ENCODE results near the gene SVIP. TPM values are rescaled to one million over a fixed set of nuclear protein-coding genes. Genes with fewer than 3 reads are reported as not detected.
A peak's percentile ranks its signal among the peaks of the same experiment; 100 is the strongest.

Gene SVIP
- total RNA-seq, 1 donor from 2014 or later = 15.9 TPM

DNA sequence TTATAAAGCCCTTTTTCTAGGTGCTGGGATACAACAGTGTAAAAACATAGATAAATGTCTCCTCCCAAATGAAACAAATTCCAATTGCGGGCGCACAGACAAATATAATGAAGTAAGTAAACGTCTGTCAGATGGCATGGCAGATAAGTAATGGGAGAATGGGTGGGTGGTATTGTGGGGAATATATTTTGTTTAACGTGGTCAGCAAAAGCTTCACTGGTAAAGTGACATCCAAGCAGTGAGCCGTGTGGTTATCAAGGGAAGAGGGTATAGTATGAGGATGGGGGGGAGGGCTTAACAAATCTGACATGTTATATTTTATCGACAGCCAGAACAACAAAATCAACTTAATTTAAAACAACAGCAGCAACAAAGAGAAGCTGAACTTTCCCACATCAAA is 1.2 kb downstream of the SVIP start:
- peak overlapping the region; percentile 98 for H3K4me3 ChIP-seq (ENCODE audit: insufficient read depth, low read depth, low read length)
- no peak for DNase-seq (ENCODE audit: low read depth)

DNA sequence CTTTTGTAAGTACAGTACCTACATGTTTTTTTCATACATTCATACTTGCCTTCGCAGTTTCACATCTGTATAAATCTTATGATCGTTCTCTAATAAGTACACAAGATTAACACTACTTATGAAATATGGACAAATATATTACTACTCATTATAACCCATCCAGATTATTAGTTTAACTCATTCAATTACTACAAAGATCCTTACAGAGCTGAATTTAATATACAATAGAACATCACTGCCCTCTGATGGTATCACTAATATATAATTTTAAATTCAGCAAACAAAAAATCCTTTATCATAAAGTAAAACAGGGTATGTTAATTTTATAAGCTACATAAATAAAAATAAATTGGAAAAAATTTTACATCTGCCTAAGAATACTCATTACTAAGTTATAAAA is 7.4 kb downstream of the SVIP start:
- Histone ChIP-seq H2AFZ (ENCODE audit: low read depth, low read length) (no peak overlapping the region), H3K4me1 (ENCODE audit: insufficient read depth, low read length) (no peaks in the 10 kb centered on the region), H4K20me1 (ENCODE audit: insufficient read depth, low read length) (no peaks in the 10 kb centered on the region), H3K9ac (ENCODE audit: low read length) (no peak overlapping the region), H3K36me3 (ENCODE audit: insufficient read depth, low read length) (peaks cover 4% of the 10 kb centered on the region), H3K27ac (ENCODE audit: low read depth, low read length) (no peak overlapping the region), H3K9me3 (ENCODE audit: insufficient read depth, low read depth, low read length) (no peaks in the 10 kb centered on the region), H3K4me3 (ENCODE audit: insufficient read depth, low read depth, low read length) (no peak overlapping the region), H3K79me2 (ENCODE audit: insufficient read depth, low read length) (no peaks in the 10 kb centered on the region), H3K4me2 (ENCODE audit: low read length) (no peak overlapping the region), H3K27me3 (ENCODE audit: insufficient read depth, low read length) (no peaks in the 10 kb centered on the region)
- Mint-ChIP-seq H3K4me3 (ENCODE audit: unreplicated experiment) (no peak overlapping the region), H3K27ac (ENCODE audit: unreplicated experiment) (no peak overlapping the region), H3K4me1 (ENCODE audit: low read depth, unreplicated experiment) (no peaks in the 10 kb centered on the region), H3K27me3 (ENCODE audit: low read depth, unreplicated experiment) (no peaks in the 10 kb centered on the region), H3K9me3 (ENCODE audit: unreplicated experiment) (no peaks in the 10 kb centered on the region), H3K36me3 (ENCODE audit: low read depth, unreplicated experiment) (no peaks in the 10 kb centered on the region)
- DNase-seq (ENCODE audit: low read depth) (no peak), FAIRE-seq (no peak)
- no peak for TF ChIP-seq EZH2 (IDR thresholded peaks at IDR 0.05; ENCODE audit: insufficient read depth, low read length)
- TF ChIP-seq, protein P1, sequence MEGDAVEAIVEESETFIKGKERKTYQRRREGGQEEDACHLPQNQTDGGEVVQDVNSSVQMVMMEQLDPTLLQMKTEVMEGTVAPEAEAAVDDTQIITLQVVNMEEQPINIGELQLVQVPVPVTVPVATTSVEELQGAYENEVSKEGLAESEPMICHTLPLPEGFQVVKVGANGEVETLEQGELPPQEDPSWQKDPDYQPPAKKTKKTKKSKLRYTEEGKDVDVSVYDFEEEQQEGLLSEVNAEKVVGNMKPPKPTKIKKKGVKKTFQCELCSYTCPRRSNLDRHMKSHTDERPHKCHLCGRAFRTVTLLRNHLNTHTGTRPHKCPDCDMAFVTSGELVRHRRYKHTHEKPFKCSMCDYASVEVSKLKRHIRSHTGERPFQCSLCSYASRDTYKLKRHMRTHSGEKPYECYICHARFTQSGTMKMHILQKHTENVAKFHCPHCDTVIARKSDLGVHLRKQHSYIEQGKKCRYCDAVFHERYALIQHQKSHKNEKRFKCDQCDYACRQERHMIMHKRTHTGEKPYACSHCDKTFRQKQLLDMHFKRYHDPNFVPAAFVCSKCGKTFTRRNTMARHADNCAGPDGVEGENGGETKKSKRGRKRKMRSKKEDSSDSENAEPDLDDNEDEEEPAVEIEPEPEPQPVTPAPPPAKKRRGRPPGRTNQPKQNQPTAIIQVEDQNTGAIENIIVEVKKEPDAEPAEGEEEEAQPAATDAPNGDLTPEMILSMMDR (IDR thresholded peaks at IDR 0.05; ENCODE audit: insufficient read depth, low read depth, low read length) = no peak

More for the DNA sequence above, 1.2 kb downstream of the SVIP start:
- no peaks in the 10 kb centered on the region for H3K9me3 Mint-ChIP-seq (ENCODE audit: unreplicated experiment)
- peaks cover 3% of the 10 kb centered on the region for H3K4me1 ChIP-seq (ENCODE audit: insufficient read depth, low read length)
- H4K20me1 ChIP-seq (ENCODE audit: insufficient read depth, low read length) = no peaks in the 10 kb centered on the region
- peak; percentile 39 for FAIRE-seq
- no peaks in the 10 kb centered on the region for H3K4me1 Mint-ChIP-seq (ENCODE audit: low read depth, unreplicated experiment)
- no peak overlapping the region for H3K27ac ChIP-seq (ENCODE audit: low read depth, low read length)
- peak overlapping the region; percentile 87 for H3K9ac ChIP-seq (ENCODE audit: low read length)
- H2AFZ ChIP-seq (ENCODE audit: low read depth, low read length) = no peak overlapping the region
- H3K27ac Mint-ChIP-seq (ENCODE audit: unreplicated experiment) = no peak overlapping the region
- no peaks in the 10 kb centered on the region for H3K36me3 ChIP-seq (ENCODE audit: insufficient read depth, low read length)
- H3K36me3 Mint-ChIP-seq (ENCODE audit: low read depth, unreplicated experiment) = no peaks in the 10 kb centered on the region
- no peaks in the 10 kb centered on the region for H3K9me3 ChIP-seq (ENCODE audit: insufficient read depth, low read depth, low read length)
- TF ChIP-seq EZH2 (IDR thresholded peaks at IDR 0.05; ENCODE audit: insufficient read depth, low read length) = no peak
- TF ChIP-seq, protein P1 (IDR thresholded peaks at IDR 0.05; ENCODE audit: insufficient read depth, low read depth, low read length) = no peak
- H3K4me3 Mint-ChIP-seq (ENCODE audit: unreplicated experiment) = peak overlapping the region; percentile 91
- H3K79me2 ChIP-seq (ENCODE audit: insufficient read depth, low read length) = peaks cover 7% of the 10 kb centered on the region
- peak overlapping the region; percentile 92 for H3K4me2 ChIP-seq (ENCODE audit: low read length)
- H3K27me3 ChIP-seq (ENCODE audit: insufficient read depth, low read length) = no peaks in the 10 kb centered on the region
- no peaks in the 10 kb centered on the region for H3K27me3 Mint-ChIP-seq (ENCODE audit: low read depth, unreplicated experiment)

DNA sequence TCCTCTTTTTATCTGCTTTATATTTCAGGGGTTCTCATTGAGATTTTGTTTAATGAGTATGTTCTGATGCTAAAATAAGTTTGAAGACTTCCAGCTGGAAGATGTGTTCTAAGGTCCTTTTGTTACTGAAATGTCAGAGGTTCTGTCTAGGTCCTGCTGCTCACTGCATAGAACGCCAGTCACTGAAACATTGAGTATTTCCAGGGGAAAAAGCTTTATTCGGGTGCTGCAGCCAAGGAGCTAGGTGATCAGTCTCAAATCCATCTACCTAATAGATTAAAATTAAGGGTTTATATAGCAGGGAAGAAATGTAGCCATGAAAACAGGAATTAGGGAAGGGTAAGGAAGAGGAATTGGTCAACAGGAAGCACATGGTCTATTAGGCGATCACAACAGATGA is 19.7 kb downstream of the SVIP start:
- DNase-seq (ENCODE audit: low read depth) (no peak), FAIRE-seq (no peak)
- no peak overlapping the region for H3K27ac ChIP-seq (ENCODE audit: low read depth, low read length)
- H3K27me3 ChIP-seq (ENCODE audit: insufficient read depth, low read length) = no peaks in the 10 kb centered on the region
- H3K4me1 ChIP-seq (ENCODE audit: insufficient read depth, low read length) = no peaks in the 10 kb centered on the region
- H3K27ac Mint-ChIP-seq (ENCODE audit: unreplicated experiment) = no peak overlapping the region
- H3K9ac ChIP-seq (ENCODE audit: low read length) = no peak overlapping the region
- no peak overlapping the region for H3K4me2 ChIP-seq (ENCODE audit: low read length)
- TF ChIP-seq EZH2 (IDR thresholded peaks at IDR 0.05; ENCODE audit: insufficient read depth, low read length) = no peak
- TF ChIP-seq, protein P1 (IDR thresholded peaks at IDR 0.05; ENCODE audit: insufficient read depth, low read depth, low read length) = no peak
- no peaks in the 10 kb centered on the region for H4K20me1 ChIP-seq (ENCODE audit: insufficient read depth, low read length)
- H3K9me3 Mint-ChIP-seq (ENCODE audit: unreplicated experiment) = no peaks in the 10 kb centered on the region
- H3K9me3 ChIP-seq (ENCODE audit: insufficient read depth, low read depth, low read length) = no peaks in the 10 kb centered on the region
- no peak overlapping the region for H3K4me3 Mint-ChIP-seq (ENCODE audit: unreplicated experiment)
- no peaks in the 10 kb centered on the region for H3K27me3 Mint-ChIP-seq (ENCODE audit: low read depth, unreplicated experiment)
- H3K36me3 Mint-ChIP-seq (ENCODE audit: low read depth, unreplicated experiment) = no peaks in the 10 kb centered on the region
- no peaks in the 10 kb centered on the region for H3K79me2 ChIP-seq (ENCODE audit: insufficient read depth, low read length)
- no peaks in the 10 kb centered on the region for H3K4me1 Mint-ChIP-seq (ENCODE audit: low read depth, unreplicated experiment)
- H3K4me3 ChIP-seq (ENCODE audit: insufficient read depth, low read depth, low read length) = no peak overlapping the region
- H3K36me3 ChIP-seq (ENCODE audit: insufficient read depth, low read length) = no peaks in the 10 kb centered on the region
- no peak overlapping the region for H2AFZ ChIP-seq (ENCODE audit: low read depth, low read length)
